ENCODE measurements around the gene WDR35.
A peak's percentile ranks its signal among the peaks of the same experiment; 100 is the strongest.

WDR35 gene

GRCh38 chr2:19989667-19990415, at the start of gene WDR35:
Gene WDR35 (minus strand): TSS chr2:19990105. CDS start chr2:19990015, 90 bp downstream.
- DNase-seq = peak; percentile 98

GRCh38 chr2:20037660-20038059, 47.8 kb upstream of the WDR35 start:
- DNase-seq = no peak

- DNase-seq = no peak
Observed at GRCh38 chr2:20035955-20036666, 46.2 kb upstream of the WDR35 start.

GRCh38 chr2:20034821-20035220, 44.9 kb upstream of the WDR35 start:
- no peak for DNase-seq

GRCh38 chr2:20034218-20034617, 44.3 kb upstream of the WDR35 start:
- DNase-seq = no peak

GRCh38 chr2:20033322-20033721, 43.4 kb upstream of the WDR35 start:
- no peak for DNase-seq

- DNase-seq = no peak
Observed at GRCh38 chr2:20030224-20030623, 40.3 kb upstream of the WDR35 start.

GRCh38 chr2:20027705-20028434, 38.0 kb upstream of the WDR35 start:
- no peak for DNase-seq

- no peak for DNase-seq
Observed at GRCh38 chr2:20027260-20027677, 37.4 kb upstream of the WDR35 start.

GRCh38 chr2:20025065-20025786, 35.3 kb upstream of the WDR35 start:
- no peak for DNase-seq

- no peak for DNase-seq
Observed at GRCh38 chr2:20023688-20024087, 33.8 kb upstream of the WDR35 start.

- no peak for DNase-seq
Observed at GRCh38 chr2:20021405-20022009, 31.6 kb upstream of the WDR35 start.

- DNase-seq = no peak
Observed at GRCh38 chr2:20019747-20020146, 29.8 kb upstream of the WDR35 start.

GRCh38 chr2:20018601-20019152, 28.8 kb upstream of the WDR35 start:
- no peak for DNase-seq

- DNase-seq = no peak
Observed at GRCh38 chr2:20016346-20016745, 26.4 kb upstream of the WDR35 start.

GRCh38 chr2:20015482-20016083, 25.7 kb upstream of the WDR35 start:
- DNase-seq = no peak

- no peak for DNase-seq
Observed at GRCh38 chr2:20013126-20013849, 23.4 kb upstream of the WDR35 start.

- DNase-seq = no peak
Observed at GRCh38 chr2:20012282-20013125, 22.6 kb upstream of the WDR35 start, which contains the start of gene MATN3. Gene MATN3 (minus strand): TSS chr2:20012668. CDS start chr2:20012631, 37 bp downstream.

- no peak for DNase-seq
Observed at GRCh38 chr2:20012032-20012281, 22.1 kb upstream of the WDR35 start.
